SK-N-SH (cell line): Measurements from ENCODE around the gene TBC1D12. TPM values are rescaled to one million over a fixed set of nuclear protein-coding genes. Genes with fewer than 3 reads are reported as not detected.
A peak's percentile ranks its signal among the peaks of the same experiment; 100 is the strongest.

Source experiments
- CTCF ChIA-PET: fragments of 300-600, 350-600 bp; formaldehyde crosslinking; extraction: SDS; loops from one replicate; lab custom pipeline; 2021; lab: Yijun Ruan, JAX
- POLR2A ChIA-PET: fragments of 350-600 bp; sonication (Branson Sonifier 250); formaldehyde crosslinking; extraction: SDS; loops from one replicate; lab custom pipeline; 2020; ENCODE audit warnings: antibody characterized with exemption, inconsistent platforms; lab: Yijun Ruan, JAX
- DNase-seq: peaks from one replicate; pipeline ENCODE4 v3.0.0; 2012
- H2AFZ ChIP-seq: fragments of 200-600 bp; sonication (generic); 2 replicates; pipeline ENCODE4 v1.8.1; 2016; ENCODE audit warnings: antibody characterized with exemption, mild to moderate bottlenecking, low read depth
- H3F3A ChIP-seq: fragments of 200-600 bp; sonication (generic); replicated peaks from 2 replicates; pipeline ENCODE3; 2016; ENCODE audit warnings: antibody characterized with exemption, mild to moderate bottlenecking; ENCODE audit not compliant: insufficient read depth
- H3K27ac ChIP-seq, 2 experiments: fragments of 200-500 bp in 1 of 2; fragments of 200-600 bp in 1 of 2; sonication (Bioruptor generic) in 1 of 2; sonication (generic), shearing (Covaris generic) in 1 of 2; 2 replicates each; pipeline versions ENCODE4 v1.5.1 to v1.6.1; 2014 to 2016; ENCODE audit warnings: low read depth in 2 of 2, inconsistent platforms in 1 of 2, low read length in 1 of 2, mild to moderate bottlenecking in 1 of 2, mixed read lengths in 1 of 2
- H3K27me3 ChIP-seq: fragments of 200-600 bp; sonication (generic), shearing (Covaris generic); 2 replicates; pipeline ENCODE4 v1.6.1; 2016; ENCODE audit warnings: mixed run types; ENCODE audit not compliant: insufficient read depth
- H3K36me3 ChIP-seq, 2 experiments: fragments of 200-500 bp in 1 of 2; fragments of 200-600 bp in 1 of 2; sonication (Bioruptor generic) in 1 of 2; sonication (generic) in 1 of 2; replicated peaks in 1 of 2; 2 replicates each; pipeline versions ENCODE3 to v1.5.1; 2014 to 2016; ENCODE audit warnings: low read length in 1 of 2, mild to moderate bottlenecking in 1 of 2; ENCODE audit not compliant: insufficient read depth in 2 of 2, control insufficient read depth in 1 of 2
- H3K4me1 ChIP-seq, 2 experiments: fragments of 200-500 bp in 1 of 2; fragments of 200-600 bp in 1 of 2; sonication (Bioruptor generic) in 1 of 2; sonication (generic), shearing (Covaris generic) in 1 of 2; 2 replicates each; pipeline versions ENCODE4 v1.5.1 to v1.6.1; 2014 to 2016; ENCODE audit warnings: low read depth in 1 of 2, low read length in 1 of 2, mixed run types in 1 of 2; ENCODE audit not compliant: insufficient read depth in 2 of 2, control insufficient read depth in 1 of 2
- H3K4me2 ChIP-seq: fragments of 200-600 bp; sonication (generic), shearing (Covaris generic); 2 replicates; pipeline ENCODE4 v1.6.1; 2017; ENCODE audit warnings: mixed run types
- H3K4me3 ChIP-seq, 2 experiments: fragments of 200-500 bp in 1 of 2; fragments of 200-600 bp in 1 of 2; sonication (Bioruptor generic) in 1 of 2; sonication (generic), shearing (Covaris generic) in 1 of 2; 2 replicates each; pipeline versions ENCODE4 v1.5.1 to v1.8.1; 2014 to 2016; ENCODE audit warnings: low read depth in 2 of 2, inconsistent platforms in 1 of 2, low read length in 1 of 2, mild to moderate bottlenecking in 1 of 2, mixed read lengths in 1 of 2, moderate library complexity in 1 of 2
- H3K79me2 ChIP-seq: fragments of 200-600 bp; sonication (generic); 2 replicates; pipeline ENCODE4 v1.8.1; 2017; ENCODE audit warnings: mild to moderate bottlenecking; ENCODE audit not compliant: insufficient read depth
- H3K9ac ChIP-seq: fragments of 200-600 bp; sonication (generic); 2 replicates; pipeline ENCODE4 v1.6.1; 2017; ENCODE audit warnings: mixed run types
- H3K9me2 ChIP-seq: fragments of 200-600 bp; sonication (generic); 2 replicates; pipeline ENCODE4 v1.6.1; 2017; ENCODE audit warnings: mixed run types
- H3K9me3 ChIP-seq: fragments of 200-600 bp; sonication (generic); 2 replicates; pipeline ENCODE4 v1.6.1; 2017; ENCODE audit warnings: mixed run types, mild to moderate bottlenecking, moderate library complexity
- H4K20me1 ChIP-seq: fragments of 200-600 bp; sonication (generic); 2 replicates; pipeline ENCODE4 v1.6.1; 2017; ENCODE audit warnings: mild to moderate bottlenecking, mixed run types; ENCODE audit not compliant: insufficient read depth
- CTCF ChIP-seq: fragments of 200-600 bp; sonication (generic); IDR thresholded peaks from 2 replicates; pipeline ENCODE4 v1.6.1; 2017; ENCODE audit warnings: antibody characterized with exemption, mild to moderate bottlenecking, moderate library complexity
- ELF1 ChIP-seq: IDR thresholded peaks from 2 replicates; pipeline ENCODE4 v1.4.0; 2012
- EP300 ChIP-seq, 2 experiments: IDR thresholded peaks; 2 replicates each; pipeline versions ENCODE4 v1.4.0 to v1.6.1; 2012; ENCODE audit warnings: borderline replicate concordance in 1 of 2, low read depth in 1 of 2, low read length in 1 of 2
- GATA2 ChIP-seq: sonication (generic); formaldehyde crosslinking; IDR thresholded peaks from 2 replicates; pipeline ENCODE4 v1.5.0; 2020; ENCODE audit warnings: mild to moderate bottlenecking, missing genetic modification reagents
- IRF3 ChIP-seq: fragments of 150-350 bp; IDR thresholded peaks from 2 replicates; pipeline ENCODE4 v1.6.1; 2016; ENCODE audit warnings: mild to moderate bottlenecking, low read depth, low read length
- MAX ChIP-seq: IDR thresholded peaks from 2 replicates; pipeline ENCODE4 v1.4.0; 2012; ENCODE audit warnings: low read depth
- MXI1 ChIP-seq: IDR thresholded peaks from 2 replicates; pipeline ENCODE4 v1.6.1; 2012; ENCODE audit warnings: mild to moderate bottlenecking, low read depth, low read length, improper control_type of control experiment
- NFIC ChIP-seq: IDR thresholded peaks from 2 replicates; pipeline ENCODE4 v1.4.0; 2012; ENCODE audit warnings: borderline replicate concordance
- NRF1 ChIP-seq: IDR thresholded peaks from 2 replicates; pipeline ENCODE4 v1.6.1; 2012; ENCODE audit warnings: low read depth, mild to moderate bottlenecking, low read length
- PBX3 ChIP-seq: IDR thresholded peaks from 2 replicates; pipeline ENCODE4; 2012
- POLR2AphosphoS5 ChIP-seq: IDR thresholded peaks from 2 replicates; pipeline ENCODE4 v1.6.1; 2012; ENCODE audit warnings: low read depth, low read length
- REST ChIP-seq: IDR thresholded peaks from 2 replicates; pipeline ENCODE4 v1.6.1; 2012; ENCODE audit warnings: mild to moderate bottlenecking, low read depth, low read length, moderate library complexity
- RFX5 ChIP-seq: IDR thresholded peaks from 2 replicates; pipeline ENCODE4 v1.6.1; 2012; ENCODE audit warnings: mild to moderate bottlenecking, improper control_type of control experiment, low read length
- SIN3A ChIP-seq: IDR thresholded peaks from 2 replicates; pipeline ENCODE4 v1.6.1; 2012; ENCODE audit warnings: low read depth, mild to moderate bottlenecking, low read length, moderate library complexity, borderline replicate concordance
- TCF12 ChIP-seq: IDR thresholded peaks from 2 replicates; pipeline ENCODE4 v1.4.0; 2012
- USF1 ChIP-seq: IDR thresholded peaks from 2 replicates; pipeline ENCODE4 v1.4.0; 2012; ENCODE audit warnings: low read depth, borderline replicate concordance
- USF2 ChIP-seq: fragments of 150-350 bp; IDR thresholded peaks from 2 replicates; pipeline ENCODE4 v1.6.1; 2017; ENCODE audit warnings: antibody characterized with exemption, low read length, low read depth, borderline replicate concordance
- YY1 ChIP-seq: IDR thresholded peaks from 2 replicates; pipeline ENCODE4 v1.4.0; 2012; ENCODE audit warnings: low read depth, mild to moderate bottlenecking
- ZBTB33 ChIP-seq: IDR thresholded peaks from 2 replicates; pipeline ENCODE4 v1.4.0; 2012; ENCODE audit warnings: low read depth, borderline replicate concordance
- WGBS: methylation state at CpG from one replicate; pipeline ENCODE4 v1.1.6; 2017; ENCODE audit warnings: low lambda C conversion rate; 5-methylcytosine and 5-hydroxymethylcytosine counted together
- polyA plus RNA-seq, 3 experiments: library from polyadenylated mRNA; depleted of rRNA; stranded (reverse); fragments of >200 nt; gene quantifications; 2 replicates each; pipeline ENCODE4 v1.2.3, GENCODE V29; 2012

Gene TBC1D12
- polyA plus RNA-seq (2012; rRNA removed): 1.8 and 2.5 TPM in 2 replicates
- polyA plus RNA-seq (2012; cell fraction: cytosol; rRNA removed): 3.0 and 3.8 TPM in 2 replicates
- polyA plus RNA-seq (2012; cell fraction: nucleus; rRNA removed): 2.4 and 5.0 TPM in 2 replicates

- H4K20me1 ChIP-seq: no peaks in the 10 kb centered on the region
- H3K27me3 ChIP-seq: no peaks in the 10 kb centered on the region
- DNase-seq: peak; percentile 95
- H3K4me2 ChIP-seq: peak within 1 kb of the TSS; percentile 93
- peak within 1 kb of the TSS; percentile 74 for H3K9ac ChIP-seq
- peak within 1 kb of the TSS; percentile 80 to 89 for H3K27ac ChIP-seq
- H3K4me3 ChIP-seq: peak within 1 kb of the TSS; percentile 67 to 75
- no peaks in the 10 kb centered on the region for H3K36me3 ChIP-seq
- H2AFZ ChIP-seq: peak within 1 kb of the TSS; percentile 93
- ChIA-PET POLR2A (interaction anchor here (0.6 to 1.6 kb wide), 3 partner anchors 9 to 39 kb away, joined by 3 to 8 read pairs (median 6); partner anchors contain the start of gene NOC3L), CTCF (interaction anchor here (1.0 to 3.6 kb wide), 7 partner anchors 14 to 700 kb away, joined by 3 to 23 read pairs (median 4); partner anchors contain the start of genes FRA10AC1 and NOC3L)
- H3K9me3 ChIP-seq: no peaks in the 10 kb centered on the region
- no peaks in the 10 kb centered on the region for H3K9me2 ChIP-seq
- H3K4me1 ChIP-seq: no peaks in the 10 kb centered on the region; a peak in 1 of 4 replicates
- H3K79me2 ChIP-seq: peaks cover 40% of the 10 kb centered on the region
- peaks cover 12% of the 10 kb centered on the region for H3F3A ChIP-seq
- WGBS: 4% methylated on average over 11 of the region's 56 CpGs
- TF ChIP-seq YY1 (0 out of 2 replicates have a peak, but pooled peaks have one; percentile 20), MXI1 (peak; percentile 88), MAX (peak; percentile 86), NRF1 (peak; percentile 77), TCF12 (peak; percentile 46; the same call in 1 of the 2 replicates), RFX5 (no peak), EP300 (IDR thresholded peaks at IDR 0.05; ENCODE audit: borderline replicate concordance in 1 of 2, low read depth in 1 of 2, low read length in 1 of 2) (peak; percentile 10 to 27; a peak in 1 of 4 replicates), USF1 (0 out of 2 replicates have a peak, but pooled peaks have one; percentile 7), REST (no peak), SIN3A (peak; percentile 80; the same call in 1 of the 2 replicates), CTCF (no peak), ELF1 (peak; percentile 30; the same call in 1 of the 2 replicates), GATA2 (CRISPR knock-in tag) (no peak), PBX3 (peak; percentile 98), ZBTB33 (peak; percentile 70; the same call in 1 of the 2 replicates), NFIC (no peak), POLR2AphosphoS5 (peak; percentile 60; the same call in 1 of the 2 replicates), USF2 (no peak), IRF3 (no peak)
These were observed at the start of gene TBC1D12 for GRCh38 chr10:94402204-94402842. Gene TBC1D12, plus strand, starts transcription at chr10:94402541. Its CDS starts 73 bp downstream, at chr10:94402614.
